Suppressor macrophage treated with lipopolysaccharide for 4 hours (primary cell): ENCODE results near the gene GABARAPL2.
"Not testable (repeated sequence)": the region's sequence is repeated elsewhere in the genome, so short reads cannot be mapped to it uniquely, and the experiment has no call there.

Source experiments
- DNase-seq: peaks from one replicate; pipeline ENCODE4 v3.0.0-alpha.2; 2020

GABARAPL2 gene

GRCh38 chr16:75566040-75566757 is at the start of gene GABARAPL2:
GABARAPL2 (plus strand) TSS chr16:75566379; CDS start chr16:75566487, 108 bp downstream.
- peak; percentile 95 for DNase-seq

DNA sequence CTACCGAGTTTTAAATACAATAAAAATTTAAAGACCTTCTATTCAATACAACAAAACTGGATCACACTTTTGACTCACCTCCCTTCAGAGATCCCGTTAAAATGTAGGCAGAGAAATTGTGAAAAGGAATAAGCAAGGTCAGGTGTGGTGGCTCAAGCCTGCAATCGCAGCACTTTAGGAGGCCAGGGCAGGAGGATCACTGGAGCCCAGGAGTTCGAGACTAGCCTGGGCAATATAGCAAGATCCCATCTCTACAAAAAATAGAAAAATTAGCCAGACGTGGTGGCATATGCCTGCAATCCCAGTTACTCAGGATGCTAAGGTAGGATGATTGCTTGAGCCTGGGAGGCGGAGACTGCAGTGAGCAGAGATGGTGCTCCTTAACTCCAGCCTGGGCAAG is 47.0 kb upstream of the GABARAPL2 start:
- DNase-seq: no peak

GRCh38 chr16:75526032-75526790 is 40.0 kb upstream of the GABARAPL2 start:
- DNase-seq: no peak

- DNase-seq: no peak
Observed at GRCh38 chr16:75527825-75528299, 38.3 kb upstream of the GABARAPL2 start.

DNA sequence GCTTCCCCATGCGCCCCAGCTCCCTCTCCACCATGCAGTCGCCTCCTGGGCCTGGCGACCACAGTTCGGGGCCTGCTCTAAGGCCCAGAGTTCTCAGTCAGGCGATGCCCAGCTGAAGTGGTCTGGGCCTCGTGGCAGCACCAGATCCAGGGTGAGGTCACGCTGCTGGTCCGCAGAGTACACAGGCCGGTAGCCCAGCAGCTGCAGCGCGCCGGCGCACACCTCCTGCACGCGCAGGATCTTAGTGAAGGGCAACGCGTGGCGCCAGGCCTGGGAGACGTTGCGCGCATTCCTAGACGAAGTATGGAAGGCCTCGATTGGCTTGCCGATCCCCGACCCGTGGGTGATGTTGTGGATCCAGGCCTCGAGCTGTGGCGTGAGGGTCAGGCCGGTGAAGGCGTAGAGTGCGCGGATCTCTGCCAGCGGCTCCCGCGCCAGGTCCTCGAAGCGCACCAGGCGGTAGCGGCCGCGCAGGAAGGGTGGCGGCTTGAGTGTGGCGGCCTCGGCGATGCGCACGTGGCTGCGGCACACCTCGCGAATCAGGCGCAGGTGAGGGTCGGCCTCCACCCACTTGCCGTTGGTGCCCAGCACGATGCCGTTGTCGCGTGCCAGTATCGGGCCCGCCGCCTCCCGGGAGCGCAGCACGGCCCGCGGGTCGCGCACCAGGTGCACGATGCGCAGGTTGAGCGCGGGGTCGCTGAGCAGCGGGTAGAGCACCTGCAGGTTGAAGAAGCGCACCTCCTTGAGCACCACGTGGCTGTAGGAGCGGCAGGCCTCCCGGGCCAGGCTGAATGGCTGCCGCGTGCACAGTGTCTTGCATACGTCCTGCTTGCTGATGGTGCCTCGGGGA is 36.9 kb upstream of the GABARAPL2 start:
- DNase-seq: no peak

GRCh38 chr16:75529959-75530358 is 36.2 kb upstream of the GABARAPL2 start:
- DNase-seq: no peak

- DNase-seq: no peak
Observed at GRCh38 chr16:75532142-75532765, 33.9 kb upstream of the GABARAPL2 start.

DNA sequence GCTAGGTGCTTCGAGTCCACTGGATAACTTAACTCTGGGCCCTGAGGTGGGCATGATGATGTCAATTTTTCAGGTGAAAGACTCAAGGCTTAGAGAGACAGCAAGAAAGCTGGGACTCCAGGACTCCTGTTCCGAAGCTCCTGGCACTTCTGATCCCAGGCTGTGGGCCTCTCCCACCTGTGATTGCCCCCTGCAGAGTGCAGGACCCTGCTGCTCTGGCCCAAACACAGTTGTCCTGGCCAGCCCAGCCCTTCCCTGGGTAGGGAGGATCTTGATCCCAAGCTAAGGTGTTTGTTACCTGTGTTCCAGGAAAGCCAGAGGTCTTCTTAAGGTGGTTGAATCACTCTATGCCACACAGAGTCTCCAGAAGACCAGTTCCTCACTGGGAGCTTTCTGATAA is 33.4 kb upstream of the GABARAPL2 start:
- no peak for DNase-seq

DNA sequence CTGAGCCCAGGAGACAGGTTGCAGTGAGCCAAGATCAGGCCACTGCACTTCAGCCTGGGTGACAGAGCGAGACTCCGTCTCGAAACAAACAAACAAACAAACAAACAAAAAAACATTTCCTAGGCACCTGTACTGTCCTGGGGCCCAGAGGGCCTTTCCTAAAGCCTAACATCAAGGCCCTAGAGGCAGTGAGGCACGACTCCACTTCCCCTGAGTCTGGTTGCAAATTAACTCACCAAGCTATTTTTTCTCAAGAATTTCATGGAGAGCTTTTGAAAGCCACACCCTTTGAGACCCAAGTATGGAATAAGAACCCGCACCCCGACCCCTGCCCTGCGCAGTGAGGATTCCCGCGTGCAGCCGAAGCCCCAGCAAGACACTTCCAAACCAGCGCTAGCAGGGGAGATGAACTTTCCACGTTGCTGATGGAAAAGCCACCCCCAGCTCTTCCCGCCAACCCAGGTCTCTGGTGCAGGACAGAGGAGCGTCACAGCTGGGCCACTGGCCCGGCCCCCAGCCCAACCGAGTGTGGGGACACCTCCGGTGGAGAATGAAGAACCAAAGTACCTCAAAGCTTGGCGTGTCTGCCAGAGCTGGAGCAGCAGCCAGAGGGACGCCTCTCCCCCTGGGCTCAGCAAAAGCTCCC is 31.5 kb upstream of the GABARAPL2 start:
- DNase-seq: no peak

DNA sequence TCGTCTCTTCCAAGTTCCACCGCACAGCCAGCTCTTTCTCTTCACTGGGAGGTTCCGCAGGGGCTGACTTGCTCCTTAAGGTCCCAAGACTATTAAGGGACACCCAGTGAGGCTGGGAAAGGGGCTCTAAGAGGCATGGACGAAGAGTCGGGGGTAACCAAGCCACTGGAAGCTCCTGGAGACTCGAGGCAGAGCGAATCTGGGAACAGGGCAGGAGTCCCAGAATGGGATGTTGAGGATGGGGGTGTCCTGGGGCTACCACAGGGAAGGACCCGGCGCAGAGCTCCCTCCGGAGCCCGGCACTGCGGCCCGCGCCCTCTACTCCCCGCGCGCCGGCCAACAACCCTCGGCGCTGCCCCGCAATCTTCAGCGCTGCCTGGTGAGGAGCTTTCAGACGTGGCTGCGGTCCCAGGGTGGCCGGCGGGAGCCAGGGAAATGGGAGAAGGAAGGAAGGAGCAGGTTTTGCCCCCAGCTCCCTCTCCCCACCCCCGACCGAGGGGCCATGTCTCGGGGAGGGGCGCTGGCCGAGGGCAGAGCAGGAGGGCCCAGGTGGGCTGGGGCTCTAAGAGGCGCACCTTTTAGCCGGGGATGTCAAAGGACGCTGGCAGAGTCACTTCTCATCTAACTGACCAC is 30.9 kb upstream of the GABARAPL2 start:
- no peak for DNase-seq

GRCh38 chr16:75535901-75536300 is 30.3 kb upstream of the GABARAPL2 start, which contains the start of gene CHST5:
CHST5 (minus strand) TSS chr16:75536108; CDS start chr16:75530384, 5,724 bp downstream.
- DNase-seq: no peak

GRCh38 chr16:75537776-75538175 is 28.4 kb upstream of the GABARAPL2 start:
- no peak for DNase-seq

GRCh38 chr16:75538882-75539565 is 27.2 kb upstream of the GABARAPL2 start:
- not testable (repeated sequence) for DNase-seq

- DNase-seq: no peak
Observed at GRCh38 chr16:75541236-75541635, 24.9 kb upstream of the GABARAPL2 start.

DNA sequence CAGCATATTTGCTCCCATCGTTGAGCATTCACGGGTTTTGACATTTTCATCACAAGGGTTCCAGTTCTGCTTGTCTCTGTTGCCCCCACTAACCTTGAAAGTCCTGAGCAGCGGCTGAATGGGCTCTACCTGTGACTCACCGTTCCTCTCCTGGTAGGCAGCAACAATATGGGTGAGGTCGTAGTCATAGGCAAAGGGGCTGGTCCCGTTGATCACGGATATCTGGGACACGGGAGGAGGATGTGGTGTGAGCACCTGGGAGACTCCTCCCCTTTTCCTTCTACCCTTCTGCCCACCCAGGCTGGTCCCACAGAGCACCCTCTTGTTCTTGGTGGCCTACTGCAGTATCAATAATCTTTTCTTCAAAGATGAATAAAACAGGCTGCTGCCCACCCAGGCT is 23.7 kb upstream of the GABARAPL2 start:
- DNase-seq: not testable (repeated sequence)

GRCh38 chr16:75545879-75546278 is 20.3 kb upstream of the GABARAPL2 start:
- DNase-seq: not testable (repeated sequence)

GRCh38 chr16:75546293-75546692 is 19.9 kb upstream of the GABARAPL2 start:
- DNase-seq: no peak

GRCh38 chr16:75548456-75548855 is 17.7 kb upstream of the GABARAPL2 start:
- DNase-seq: not testable (repeated sequence)

DNA sequence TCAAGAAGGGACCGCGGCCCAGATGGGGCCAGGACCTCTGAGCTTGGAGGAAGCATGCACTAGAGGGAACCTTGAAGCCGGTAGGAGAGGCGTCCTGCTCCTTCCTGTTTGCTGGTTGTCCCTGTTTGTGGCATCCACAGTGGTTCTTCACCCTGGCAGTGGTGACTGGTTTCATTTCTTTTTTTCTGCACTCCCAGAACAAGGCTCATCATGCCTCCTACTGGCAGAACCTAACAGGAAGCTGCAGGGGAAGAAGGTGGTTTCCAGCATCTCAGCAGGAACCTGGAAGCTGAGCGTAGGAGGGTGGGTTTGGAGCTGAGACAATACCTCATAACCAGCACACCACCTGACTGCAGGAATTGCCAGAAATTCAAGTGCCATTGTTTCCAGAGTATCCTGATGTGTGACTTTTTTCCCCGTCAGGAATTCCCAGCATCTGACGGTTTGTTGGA is 15.9 kb upstream of the GABARAPL2 start:
- peak; percentile 90 for DNase-seq

GRCh38 chr16:75552951-75553350 is 13.2 kb upstream of the GABARAPL2 start:
- no peak for DNase-seq

GRCh38 chr16:75555213-75555706 is 10.9 kb upstream of the GABARAPL2 start:
- DNase-seq: peak; percentile 59
